Germinal center (tissue), 1 donor: Measurements from ENCODE around the gene SERPINB8.

Experiments used
- DNase-seq: peaks from one replicate; pipeline ENCODE4 v3.0.0; 2012; ENCODE audit warnings: mixed read lengths, low spot score

SERPINB8 gene

DNA sequence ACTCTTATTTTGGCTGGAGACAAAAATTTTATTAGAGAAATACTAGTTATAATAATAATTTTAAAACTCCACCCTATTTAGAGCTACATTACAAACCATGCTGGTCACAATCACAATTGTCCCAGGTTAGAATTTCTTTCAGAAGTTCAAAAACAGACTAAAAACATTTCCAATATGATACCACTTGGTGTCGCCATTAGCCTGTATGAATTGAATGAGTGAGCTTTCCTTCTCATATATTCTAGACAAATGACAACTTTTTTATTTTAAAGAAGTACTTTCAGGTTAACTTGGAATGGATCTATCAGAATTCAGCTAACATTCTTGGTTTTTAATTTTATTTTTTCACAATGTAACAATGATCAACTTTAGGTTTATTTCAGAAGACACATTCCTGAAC, 48.0 kb downstream of the SERPINB8 start:
- DNase-seq: no peak

DNA sequence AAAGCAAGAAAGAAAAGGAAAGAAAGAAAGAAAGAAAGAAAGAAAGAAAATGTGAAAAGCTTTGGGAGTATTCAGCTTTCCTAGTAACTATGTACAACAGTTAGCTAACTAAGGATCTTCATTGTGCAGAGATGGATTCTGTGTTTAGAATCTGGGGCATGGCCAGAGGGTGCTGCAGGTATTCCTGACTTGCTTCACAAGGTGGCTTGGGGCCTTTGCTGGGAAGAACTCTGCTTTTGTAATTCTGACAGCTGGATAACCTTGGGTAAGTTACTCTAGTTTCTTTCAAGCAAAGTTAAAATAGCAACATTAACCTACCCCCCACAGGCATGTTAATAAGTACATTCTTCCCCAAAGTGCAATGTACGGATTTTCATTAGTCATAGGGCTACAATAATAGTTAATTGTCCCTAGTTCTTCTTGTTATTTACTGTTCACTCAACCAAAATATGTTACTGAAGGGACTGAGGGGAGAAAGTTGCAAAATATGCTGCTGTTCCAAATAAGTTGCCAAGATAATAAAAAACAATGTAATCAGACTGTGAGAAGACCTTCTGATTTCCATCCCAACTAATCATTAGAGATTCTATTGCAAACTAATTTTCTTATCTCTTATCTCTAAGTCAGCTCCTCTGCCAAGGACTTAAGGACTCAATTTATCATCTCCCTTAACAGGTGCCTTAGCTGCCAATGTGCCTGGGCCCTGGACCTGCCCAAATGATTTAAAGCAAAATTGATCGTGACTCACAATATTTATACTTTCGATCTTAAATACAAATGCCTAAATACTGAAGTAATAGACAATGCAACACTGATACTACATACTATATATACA, 50.3 kb downstream of the SERPINB8 start:
- no peak for DNase-seq

GRCh38 chr18:64026350-64026749, 56.5 kb downstream of the SERPINB8 start:
- DNase-seq: no peak

DNA sequence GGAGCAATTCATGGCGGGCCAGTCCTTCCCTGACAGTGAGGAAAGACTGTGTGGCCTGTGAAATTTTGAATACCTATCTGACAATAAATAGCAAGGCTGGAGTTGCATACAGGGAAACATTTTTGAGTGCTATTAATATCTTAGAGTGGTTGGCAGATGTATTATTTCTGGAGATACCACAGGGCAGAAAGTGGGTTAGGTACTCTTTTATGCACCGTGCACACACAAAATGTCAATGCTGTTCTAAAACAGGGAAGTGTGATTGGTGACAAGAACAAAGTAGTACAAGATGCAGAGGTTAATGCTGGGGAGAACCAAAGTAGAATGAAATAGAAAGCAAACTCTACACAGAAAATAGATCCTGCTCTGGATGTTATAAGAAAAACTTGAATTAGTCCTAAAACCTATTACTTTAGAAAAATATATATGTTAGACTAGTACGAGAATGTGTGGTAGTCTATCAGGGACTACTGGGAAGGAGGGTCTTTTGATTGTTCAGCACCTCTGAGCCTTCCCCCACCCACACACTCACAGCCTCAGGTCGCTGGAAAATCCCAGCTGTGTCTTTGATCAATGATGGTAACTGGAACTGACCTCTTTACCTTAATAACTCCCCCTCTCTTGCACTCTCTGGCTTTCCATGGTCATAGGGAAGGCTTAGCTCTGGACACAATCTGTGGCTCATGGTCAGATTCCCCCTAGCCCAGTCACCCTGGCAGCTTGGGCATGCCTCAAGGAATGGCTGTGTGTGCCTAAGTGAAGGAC, 58.2 kb downstream of the SERPINB8 start:
- DNase-seq: no peak

GRCh38 chr18:64029096-64029495, 59.2 kb downstream of the SERPINB8 start:
- no peak for DNase-seq

GRCh38 chr18:64031411-64031810, 61.5 kb downstream of the SERPINB8 start:
- no peak for DNase-seq

DNA sequence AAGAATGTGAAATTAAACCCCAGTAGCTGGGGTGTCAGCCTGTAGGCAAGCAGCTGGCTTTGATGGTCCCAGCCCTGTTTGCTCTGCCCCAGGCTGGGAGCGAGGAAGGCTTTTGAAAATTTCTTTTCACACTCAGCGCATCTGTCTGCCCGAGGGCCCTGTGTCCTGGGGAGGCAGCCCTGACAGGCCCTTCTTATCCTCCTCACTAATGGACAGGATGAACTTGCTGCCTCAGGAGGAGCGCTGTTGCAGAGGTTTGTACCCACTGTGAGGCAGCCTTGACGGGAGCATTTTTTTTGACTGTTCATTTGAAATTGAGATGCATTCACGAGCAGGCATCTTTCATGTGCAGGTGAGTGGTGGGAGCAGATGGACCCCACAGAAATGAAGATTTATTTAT, 62.4 kb downstream of the SERPINB8 start:
- DNase-seq: no peak

DNA sequence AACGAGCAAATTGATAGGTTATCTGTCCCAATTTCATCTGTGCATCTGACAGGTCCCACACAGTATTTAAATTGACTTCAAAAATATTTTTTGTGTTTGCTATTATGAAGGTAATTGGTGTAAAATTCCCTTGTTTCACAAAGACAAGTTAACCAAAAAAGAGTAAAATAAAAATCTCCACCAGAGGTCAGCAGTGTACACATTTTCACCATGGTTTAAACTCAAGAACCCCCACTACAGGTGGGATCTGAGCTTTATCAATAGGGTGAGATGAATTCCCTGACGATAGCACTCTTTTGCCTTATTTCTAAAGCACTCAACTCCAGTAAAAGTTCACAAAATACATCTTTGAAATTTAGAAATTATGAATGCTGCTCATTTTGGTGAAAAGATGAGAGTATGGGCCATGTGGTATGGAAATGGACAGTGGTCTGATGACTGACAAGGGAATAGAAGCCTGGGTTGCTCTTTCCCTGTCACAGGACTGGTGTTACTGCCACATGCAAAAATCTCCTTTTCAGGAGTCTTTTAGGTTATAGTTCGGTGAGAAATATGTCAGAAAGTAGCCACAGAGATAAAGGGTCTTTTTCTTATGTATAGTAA, 68.0 kb downstream of the SERPINB8 start:
- DNase-seq: peak; percentile 43
